Stimulated activated CD4-positive, alpha-beta T cell treated with anti-CD3 and anti-CD28 coated beads, Interleukin-4, amount 100 ng/mL, for 4 hours (primary cell): Measurements from ENCODE around the gene SLC39A2.
"Not testable (repeated sequence)": the region's sequence is repeated elsewhere in the genome, so short reads cannot be mapped to it uniquely, and the experiment has no call there.

ENCODE experiments used
- DNase-seq, 2 experiments: peaks; one replicate each; pipeline ENCODE4 v3.0.0-alpha.2; 2020

The SLC39A2 gene

DNA sequence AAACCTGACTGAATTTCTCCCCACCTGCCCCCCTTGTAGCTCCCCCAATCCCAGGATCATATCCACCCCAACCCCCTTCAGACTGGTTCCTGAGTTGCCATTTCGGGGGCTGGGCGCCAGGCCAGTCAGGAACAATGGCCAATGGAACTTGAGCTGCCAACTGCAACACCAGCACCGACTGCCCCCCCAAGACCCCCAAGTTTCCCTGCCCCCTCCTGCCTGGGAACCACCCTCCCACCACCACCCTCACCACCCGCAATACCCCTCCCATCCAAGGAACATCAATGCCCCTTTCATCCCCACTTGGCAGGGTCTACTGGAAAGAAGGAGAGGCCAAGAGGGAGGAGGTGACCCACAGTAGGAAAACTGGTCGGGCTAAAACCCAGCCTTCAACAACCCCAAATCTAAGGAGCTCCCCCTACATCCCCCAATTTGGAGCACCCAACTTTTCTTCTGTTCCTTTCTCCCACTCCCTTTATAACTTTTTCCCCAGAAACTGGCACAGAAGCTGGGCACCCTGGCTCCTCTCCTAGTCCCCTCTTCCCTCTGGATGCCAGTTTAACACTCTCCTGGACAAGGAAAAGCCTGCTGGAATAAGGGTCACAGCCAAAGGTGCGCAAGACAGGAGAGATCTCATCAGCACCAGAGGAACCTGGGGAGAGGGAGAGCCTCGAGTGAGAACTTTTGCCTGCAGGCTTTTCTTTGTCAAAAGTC is 27.3 kb downstream of the SLC39A2 start:
- no peak for DNase-seq

DNA sequence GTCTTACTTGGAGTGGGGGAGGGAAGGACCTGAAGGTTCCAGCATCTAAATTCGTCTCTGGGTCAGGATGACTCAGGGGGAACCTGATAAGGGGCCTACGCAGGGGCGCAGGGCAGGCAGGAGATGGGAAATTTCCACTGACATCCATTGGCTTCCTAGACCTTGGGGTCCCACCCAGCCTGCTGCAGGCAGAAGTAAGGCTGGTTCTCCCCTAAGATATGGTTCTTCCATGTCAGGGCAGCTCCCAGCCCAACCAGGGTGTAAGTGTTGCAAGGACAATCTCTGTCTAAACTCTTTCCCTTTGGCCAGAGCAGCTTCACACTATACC is 27.9 kb downstream of the SLC39A2 start:
- no peak for DNase-seq

DNA sequence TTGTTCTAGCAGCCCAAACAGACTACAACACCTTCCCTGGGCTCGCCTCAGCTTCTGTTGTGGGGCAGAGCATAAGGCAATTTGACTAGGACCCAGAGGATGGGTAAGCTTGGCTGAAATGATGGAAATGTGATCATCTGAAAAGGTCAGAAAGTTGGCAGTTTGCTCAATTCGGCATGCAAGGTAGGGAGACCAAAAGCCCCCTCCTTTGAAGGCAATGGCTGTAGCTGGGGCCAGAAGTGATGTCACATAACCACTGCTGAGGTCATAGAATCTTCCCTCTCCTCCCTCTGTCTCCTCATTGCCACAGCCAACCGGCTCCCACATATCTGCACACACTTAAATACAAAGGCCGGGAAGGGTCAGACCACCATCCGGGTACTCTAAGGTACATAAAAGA is 30.8 kb downstream of the SLC39A2 start, which contains the start of gene TPPP2:
TSS of gene TPPP2 (plus strand) at position 301 of the 400 bp plus-strand sequence. CDS start 365 bp downstream, outside the sequence.
- no peak for DNase-seq

DNA sequence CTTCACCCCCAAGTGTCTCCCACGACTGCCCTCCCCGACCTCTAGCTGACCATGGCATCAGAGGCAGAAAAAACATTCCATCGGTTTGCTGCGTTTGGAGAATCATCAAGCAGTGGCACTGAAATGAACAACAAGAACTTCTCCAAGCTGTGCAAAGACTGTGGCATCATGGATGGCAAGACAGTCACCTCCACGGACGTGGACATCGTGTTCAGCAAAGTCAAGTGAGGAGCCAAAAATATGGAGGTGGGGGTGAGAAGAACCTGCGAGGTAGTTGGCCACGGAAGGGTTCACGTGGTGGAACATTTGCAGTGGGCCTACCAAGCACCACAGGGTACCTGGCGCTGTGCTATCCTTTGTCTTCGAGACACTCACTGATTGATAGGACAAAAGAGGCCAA is 31.4 kb downstream of the SLC39A2 start:
- no peak for DNase-seq

DNA sequence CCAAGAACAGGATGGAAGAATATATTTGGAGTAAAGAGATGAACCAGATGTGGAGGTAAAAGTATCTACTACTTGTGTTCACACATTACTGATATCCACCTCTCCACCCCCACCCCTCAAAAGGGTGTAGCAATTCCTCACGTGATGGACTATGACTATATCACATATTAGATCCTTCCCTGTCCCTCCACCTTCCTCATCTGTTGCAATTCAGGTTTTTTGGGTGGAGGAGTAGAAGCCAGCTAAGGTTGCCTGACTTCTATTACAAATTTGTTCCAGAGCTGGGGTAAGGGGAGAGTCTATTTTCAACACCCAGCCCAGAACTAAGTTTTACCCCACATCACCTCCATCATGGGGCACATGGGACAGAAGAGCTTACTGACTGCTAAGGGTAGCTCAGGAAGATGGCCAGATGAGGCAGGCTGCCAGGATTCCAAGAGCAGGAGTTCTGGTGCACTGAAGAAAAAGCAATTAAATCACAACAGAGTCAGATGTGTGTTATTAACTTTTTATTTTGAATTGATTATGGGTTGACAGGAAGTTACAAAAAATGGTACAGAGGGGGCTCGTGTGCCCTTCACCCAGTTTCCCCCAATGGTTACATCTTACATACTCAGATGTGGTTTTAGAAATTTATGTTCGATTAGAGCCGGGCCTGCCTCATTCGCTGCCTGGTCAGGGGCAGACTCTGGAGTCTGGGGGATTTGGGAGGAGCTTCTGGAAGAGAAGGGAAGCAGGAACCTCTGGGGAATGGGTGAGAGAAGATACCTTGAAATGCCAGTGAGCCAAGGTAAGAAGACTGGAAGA is 33.4 kb downstream of the SLC39A2 start:
- no peak for DNase-seq

DNA sequence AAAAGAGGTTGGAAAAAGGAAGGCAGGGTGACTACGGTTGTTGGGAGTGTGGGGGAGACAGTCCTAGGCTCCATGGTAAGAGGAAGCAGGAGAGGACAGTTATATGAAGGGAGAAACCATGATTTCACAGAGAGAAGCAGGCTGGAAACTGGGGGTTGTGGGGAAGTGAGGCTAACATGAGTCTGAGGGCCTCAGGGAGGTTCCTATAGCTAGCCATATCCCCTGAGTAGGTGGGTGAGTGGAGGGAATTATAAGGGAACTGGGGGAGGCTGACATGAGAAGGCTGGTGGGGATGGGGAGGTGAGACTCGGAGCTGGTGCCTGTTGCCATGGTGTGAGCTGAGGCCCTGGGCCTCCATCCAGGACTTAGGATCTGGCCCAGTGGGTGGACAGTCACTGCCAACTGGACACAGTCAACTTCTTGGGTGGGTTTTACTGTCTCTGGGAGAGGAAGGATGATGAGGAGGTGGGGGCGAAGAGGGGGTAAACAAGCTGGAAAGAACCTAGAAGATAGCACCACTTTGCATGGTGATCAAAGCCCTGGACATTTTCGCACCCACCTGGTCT is 34.1 kb downstream of the SLC39A2 start:
- no peak for DNase-seq

DNA sequence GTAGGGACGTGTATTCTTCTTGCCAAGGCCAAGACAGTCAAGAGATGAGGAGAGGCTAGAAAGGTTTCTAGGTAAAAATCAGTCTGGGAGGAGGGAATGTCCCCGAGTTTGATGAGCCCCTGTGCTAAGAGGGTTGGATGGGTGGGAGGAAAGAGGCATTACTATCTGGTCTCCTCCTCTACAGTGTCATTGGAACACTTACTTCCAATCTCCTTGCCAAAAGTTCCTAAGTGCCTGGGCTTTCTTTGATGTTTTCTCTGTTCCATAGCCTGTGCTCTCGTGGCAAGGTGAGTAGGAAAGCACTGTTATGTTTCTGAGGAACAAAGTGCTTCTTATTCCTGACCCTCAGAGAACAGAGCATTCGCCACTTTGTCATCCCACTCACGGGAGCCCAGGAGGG is 35.6 kb downstream of the SLC39A2 start, which contains the start of gene RNASE13:
TSS of gene RNASE13 (minus strand) at position 101 of the 400 bp plus-strand sequence. CDS start 519 bp downstream, outside the sequence.
- no peak for DNase-seq

DNA sequence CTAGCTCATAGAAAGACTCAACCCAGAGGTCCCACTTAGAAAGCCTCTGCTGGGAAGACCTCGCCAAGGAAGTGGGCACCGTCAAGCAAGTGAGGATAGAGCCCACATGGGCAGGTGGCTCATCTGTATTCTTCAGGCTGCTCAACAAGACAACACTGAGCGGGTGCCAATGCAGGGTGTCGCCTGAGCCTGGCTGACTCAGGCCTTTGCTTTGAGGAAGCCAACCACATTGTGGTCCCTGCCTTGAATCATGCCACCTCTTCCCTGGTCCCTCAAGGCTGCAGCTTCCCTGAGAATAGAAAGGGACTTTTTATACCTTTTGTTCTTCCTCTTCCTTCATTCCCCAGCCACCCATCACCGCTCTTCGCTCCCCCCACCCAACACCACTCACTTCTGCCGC is 37.7 kb downstream of the SLC39A2 start:
- DNase-seq, result no peak

DNA sequence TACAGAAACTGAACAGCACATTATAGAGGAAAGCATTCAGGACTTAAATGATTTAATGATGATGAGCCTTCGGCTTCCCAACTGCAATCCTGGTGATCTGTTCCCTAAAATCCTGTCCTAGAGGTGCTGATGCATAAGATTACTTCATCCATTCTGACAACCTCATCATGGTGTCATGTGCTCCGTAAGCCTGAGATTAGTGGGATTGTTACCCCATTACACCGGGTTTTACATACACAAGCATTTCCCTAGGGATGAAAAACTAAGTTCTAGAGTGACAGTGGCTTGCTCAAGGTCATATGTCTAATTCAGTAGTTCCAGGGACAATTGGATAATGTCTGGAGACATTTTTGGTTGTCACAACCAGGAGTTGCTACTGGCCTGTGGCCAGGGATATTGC is 38.1 kb downstream of the SLC39A2 start:
- DNase-seq, result no peak

DNA sequence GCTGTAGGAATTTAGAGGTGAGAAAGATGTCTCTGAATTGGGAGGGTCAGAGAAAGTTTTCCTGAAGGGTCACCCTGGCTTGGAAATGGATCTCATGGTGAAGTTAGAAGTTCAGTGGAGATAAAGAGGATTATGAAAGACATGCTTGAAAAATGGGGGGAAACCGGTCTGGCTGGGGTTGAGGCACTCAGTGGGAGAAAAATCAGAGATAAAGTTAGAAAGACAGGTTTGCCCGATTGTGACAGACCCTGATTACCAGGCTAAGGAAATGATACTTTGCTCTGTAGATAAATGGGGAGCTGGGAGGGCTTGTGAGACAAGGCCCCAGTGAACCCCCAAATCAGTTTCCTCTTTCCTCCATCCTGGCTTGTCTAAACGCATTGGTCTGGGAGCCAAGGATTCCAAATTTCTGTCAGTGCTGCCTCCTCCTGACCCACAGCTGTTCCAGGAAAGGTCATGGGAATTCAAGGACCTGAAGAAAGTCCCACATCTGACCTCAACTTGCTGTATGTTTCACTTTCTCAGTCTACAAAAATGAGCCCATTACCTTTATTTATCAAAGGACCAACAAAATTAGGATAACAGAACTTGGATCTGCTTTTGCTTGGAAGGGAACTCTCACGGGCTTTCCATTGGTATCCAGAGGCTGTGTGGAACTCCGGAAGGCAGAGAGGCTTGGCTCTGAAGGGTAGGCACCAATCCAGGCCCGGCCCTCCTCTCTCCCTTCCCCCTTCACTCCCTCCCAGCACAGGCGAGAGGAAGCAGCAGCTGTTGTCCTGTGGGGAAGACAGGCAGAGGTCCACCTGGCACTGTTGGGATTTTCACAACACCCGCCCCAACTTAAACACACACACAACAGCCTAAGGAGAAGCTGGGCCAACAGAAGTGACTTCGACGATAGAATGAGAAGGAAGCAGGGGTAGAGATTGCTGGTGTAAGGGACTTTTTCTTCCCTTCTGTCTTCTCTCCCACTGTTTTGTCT is 39.6 kb downstream of the SLC39A2 start:
- DNase-seq, result no peak

DNA sequence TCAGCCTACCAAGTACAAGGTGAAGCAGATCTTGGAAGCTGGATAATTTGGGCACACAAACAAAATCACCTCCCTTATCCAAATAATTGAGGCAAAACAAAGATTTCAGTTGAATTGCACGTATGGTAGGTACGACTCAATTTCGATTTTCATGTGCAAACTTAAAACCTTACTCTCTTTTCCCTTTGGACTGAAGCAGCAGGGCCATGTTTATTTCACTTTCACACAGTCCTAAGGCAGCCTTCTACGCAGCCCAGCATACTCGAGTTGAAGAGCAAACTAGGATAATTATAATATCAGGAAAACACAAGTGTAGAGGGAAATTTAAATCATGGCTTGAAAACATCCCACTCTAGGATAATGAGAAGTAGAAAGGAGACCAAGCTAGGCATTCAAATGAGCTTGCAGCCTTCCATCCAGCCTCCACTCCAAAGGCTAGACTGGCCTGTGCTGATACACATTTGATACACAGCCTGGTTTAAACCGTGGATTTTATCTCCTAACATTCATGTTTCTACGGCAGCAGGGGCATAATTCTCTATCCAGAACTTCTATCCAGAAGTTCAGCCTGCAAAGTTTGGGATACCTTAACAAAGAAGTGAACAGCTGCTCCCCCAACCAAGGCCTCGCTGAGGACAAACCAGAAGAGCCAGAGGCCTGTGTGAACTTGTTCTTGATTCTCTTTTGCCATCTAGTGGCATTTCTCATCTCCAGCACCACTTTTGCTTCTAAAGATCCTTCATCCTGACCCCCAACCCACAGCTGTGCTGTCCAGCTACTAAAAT is 40.7 kb downstream of the SLC39A2 start:
- no peak for DNase-seq

DNA sequence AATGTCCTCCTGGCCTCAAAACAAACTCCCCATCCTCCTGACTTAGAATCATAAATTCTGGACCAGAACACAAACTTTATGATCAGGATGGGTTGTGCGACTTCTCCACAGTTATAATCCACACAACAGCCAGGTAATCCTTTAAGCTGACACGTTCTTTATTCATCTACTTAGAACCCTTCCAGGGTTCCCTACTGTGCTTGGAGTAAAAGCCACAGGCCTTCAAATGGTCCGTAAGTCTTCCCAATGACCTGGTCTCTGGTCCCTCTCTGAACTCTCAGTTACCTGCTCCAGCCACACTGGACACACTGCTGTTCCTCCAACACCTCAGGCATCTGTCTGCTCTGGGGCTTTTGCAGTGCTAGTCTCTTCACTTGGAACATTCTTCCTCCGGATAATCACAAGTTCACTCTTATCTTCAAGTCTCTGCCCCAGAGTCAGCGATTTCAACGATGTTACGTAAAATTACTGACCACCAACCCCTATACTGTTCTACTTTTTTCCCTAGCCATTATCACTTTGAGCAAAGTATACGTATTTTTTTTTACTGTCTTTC is 41.4 kb downstream of the SLC39A2 start:
- DNase-seq, result no peak

DNA sequence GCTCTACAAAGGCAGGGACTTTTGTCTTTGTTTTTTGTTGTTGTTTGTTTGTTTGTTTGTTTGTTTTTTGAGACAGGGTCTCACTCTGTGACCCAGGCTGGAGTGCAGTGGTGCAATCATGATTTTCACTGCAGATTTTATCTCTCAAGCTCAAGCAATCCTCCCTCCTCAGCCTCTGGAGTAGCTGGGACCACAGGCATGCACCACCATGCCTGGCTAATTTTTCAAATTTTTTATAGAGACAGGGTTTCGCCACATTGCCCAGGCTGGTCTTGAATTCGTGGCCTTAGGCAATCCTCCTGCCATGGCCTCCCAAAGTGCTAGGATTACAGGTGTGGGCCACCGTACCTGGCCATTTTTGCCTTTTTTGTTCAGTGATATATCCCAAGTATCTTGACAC is 41.8 kb downstream of the SLC39A2 start:
- not testable (repeated sequence) for DNase-seq

DNA sequence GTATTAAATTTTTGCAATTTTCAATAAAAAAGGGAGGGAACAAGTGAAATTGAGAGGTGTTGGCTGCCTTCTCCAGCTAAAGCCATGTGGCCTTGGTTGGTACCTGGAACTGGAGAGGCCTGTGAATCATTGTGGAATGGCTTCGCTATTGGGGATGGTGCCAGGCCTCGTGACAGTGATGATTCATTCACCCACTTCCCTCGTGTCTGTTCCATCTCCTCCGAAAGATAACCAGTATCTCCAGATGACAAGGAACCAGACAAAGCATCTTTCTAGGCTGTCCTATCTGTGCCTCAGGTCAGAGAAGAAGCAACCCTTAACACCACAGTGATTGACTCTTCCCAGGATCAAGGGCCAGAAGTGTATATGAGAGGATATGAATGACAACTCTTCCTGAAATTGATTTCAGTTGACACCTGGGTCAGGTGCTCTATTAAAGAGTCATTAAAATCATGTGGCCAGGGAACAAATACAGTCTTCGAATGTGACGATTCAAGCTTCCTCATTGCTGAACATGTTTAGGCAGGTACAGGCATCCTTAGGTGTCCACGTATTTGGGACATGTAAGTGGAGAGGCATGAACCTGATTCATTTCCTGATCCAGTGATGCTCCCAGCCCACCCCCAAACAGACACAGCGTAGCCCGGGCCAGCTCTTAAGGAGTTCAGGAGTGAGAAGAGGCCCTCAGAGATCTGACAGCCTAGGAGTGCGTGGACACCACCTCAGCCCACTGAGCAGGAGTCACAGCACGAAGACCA is 42.8 kb downstream of the SLC39A2 start, which contains the start of gene RNASE7:
TSS of gene RNASE7 (plus strand) at position 687 of the 758 bp plus-strand sequence. CDS start 631 bp downstream, outside the sequence.
- no peak for DNase-seq

DNA sequence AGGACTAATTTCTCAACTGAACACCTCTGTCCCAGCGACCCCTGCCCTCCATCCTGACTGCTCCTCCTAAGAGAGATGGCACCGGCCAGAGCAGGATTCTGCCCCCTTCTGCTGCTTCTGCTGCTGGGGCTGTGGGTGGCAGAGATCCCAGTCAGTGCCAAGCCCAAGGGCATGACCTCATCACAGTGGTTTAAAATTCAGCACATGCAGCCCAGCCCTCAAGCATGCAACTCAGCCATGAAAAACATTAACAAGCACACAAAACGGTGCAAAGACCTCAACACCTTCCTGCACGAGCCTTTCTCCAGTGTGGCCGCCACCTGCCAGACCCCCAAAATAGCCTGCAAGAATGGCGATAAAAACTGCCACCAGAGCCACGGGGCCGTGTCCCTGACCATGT is 43.8 kb downstream of the SLC39A2 start:
- no peak for DNase-seq

DNA sequence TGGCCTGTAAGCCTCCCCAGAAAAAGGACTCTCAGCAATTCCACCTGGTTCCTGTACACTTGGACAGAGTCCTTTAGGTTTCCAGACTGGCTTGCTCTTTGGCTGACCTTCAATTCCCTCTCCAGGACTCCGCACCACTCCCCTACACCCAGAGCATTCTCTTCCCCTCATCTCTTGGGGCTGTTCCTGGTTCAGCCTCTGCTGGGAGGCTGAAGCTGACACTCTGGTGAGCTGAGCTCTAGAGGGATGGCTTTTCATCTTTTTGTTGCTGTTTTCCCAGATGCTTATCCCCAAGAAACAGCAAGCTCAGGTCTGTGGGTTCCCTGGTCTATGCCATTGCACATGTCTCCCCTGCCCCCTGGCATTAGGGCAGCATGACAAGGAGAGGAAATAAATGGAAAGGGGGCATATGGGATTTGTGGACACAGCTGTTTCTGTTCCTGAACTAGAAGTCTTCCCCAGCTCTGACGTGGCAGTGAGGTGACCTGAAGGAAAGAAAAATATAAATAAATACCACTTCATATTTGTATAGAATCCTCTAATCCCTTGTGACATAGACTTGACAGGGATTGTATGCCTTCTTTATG is 44.4 kb downstream of the SLC39A2 start:
- DNase-seq, result no peak

DNA sequence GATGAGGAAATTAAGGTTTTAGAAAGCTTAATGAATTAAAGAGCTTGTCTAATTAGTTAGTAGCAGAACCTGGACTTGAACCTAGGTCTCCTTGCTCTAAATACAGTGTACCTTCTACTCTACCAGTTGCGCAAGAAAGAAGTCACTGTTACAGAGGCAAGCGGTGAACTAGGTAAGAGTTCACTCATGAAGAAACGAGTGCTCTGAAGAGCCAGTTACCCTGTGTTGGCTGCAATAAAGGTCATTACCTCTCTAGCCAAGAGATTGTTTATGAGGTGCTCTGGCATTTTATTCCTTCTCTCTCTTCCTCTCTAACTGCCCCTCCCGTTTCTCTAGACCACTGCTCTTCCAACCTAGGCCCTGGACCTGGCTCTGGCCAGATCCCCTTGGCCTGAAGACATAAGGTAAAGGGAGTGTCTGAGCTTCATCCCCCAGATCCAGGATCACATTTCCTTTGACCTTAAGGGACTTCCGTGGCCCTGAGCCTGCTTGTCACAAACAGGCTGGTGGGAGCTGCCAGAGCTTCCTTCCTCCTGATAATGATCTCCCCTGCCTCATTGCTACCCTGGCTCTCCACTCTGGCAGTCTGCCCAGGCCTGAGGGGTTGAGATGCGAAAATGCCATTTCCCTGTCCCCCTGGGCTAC is 45.0 kb downstream of the SLC39A2 start:
- DNase-seq, result no peak

DNA sequence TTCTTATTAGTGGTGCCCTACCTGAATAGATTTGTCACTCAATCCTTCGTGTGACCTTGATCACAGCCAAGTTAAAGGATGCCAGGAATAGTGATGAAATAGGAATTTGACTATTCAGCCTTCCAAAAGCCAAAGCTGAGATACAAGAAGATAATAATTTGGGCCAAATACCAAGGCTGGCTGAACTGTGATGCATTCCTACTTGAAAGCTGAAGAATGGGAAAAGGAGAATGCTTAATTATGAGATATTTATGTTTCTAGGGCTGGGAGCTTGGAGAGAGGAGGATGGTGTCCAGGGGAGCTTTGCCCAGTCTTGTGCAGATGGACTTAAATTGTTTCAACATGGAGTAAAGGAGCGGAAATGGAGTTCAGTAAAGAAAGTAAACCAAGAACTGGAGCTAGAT is 48.3 kb downstream of the SLC39A2 start:
- DNase-seq, result no peak

DNA sequence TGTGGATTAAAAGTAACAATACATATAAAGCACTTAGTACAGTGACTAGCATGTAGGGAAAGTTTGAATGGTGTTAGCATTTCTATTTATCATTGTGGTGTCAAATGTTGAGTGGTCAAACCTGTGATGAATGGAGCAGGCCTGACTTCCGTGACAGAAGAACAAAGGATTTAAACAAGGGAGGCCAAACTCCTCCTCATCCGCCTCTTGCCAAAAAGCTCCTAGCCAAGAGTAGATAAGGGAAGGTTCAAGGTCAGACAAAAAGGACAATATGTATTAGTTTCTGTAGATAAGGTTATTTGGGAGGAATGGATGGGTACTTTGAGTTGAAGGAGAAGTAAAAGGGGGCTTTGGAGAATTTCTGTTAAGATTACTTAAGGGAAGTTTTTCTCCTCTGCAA is 49.5 kb downstream of the SLC39A2 start:
- DNase-seq, result no peak

DNA sequence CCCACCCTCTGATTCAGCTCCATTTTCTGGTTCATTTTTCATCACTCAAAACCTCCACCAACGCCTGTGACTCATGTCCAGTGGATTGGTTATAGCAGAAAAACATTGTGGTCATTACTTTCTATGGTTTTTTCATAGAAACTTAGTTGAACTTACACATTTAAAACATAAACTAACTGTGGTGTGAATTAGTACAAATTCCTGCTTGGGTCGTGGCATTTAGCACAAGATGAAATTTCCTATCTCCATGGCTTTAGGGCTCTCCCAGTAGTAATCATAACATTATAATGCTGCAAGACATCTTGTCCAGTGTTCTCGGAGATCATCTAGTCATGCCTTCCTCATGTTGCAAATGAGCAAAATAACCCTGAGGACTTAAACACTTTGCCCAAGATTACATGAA is 50.2 kb downstream of the SLC39A2 start:
- DNase-seq, result no peak
